HG03460 (cell line): Measurements from ENCODE around the gene WNT3.
"Not testable (repeated sequence)": the region's sequence is repeated elsewhere in the genome, so short reads cannot be mapped to it uniquely, and the experiment has no call there.

Source experiments
- ATAC-seq: cut with Tn5 transposase; IDR thresholded peaks from one replicate; pipeline ENCODE4 v1.9.1; 2021; ENCODE audit not compliant: unreplicated experiment

WNT3 gene

GRCh38 chr17:46818316-46818928 lies at the start of gene WNT3:
TSS of gene WNT3 (minus strand) at chr17:46818692. CDS start at chr17:46818597, 95 bp downstream.
- ATAC-seq = no peak

GRCh38 chr17:46866747-46867146 lies 48.3 kb upstream of the WNT3 start:
- ATAC-seq = no peak

GRCh38 chr17:46866325-46866724 lies 47.8 kb upstream of the WNT3 start:
- no peak for ATAC-seq

GRCh38 chr17:46865100-46865499 lies 46.6 kb upstream of the WNT3 start:
- no peak for ATAC-seq

GRCh38 chr17:46863383-46864121 lies 45.1 kb upstream of the WNT3 start:
- ATAC-seq = no peak

GRCh38 chr17:46862949-46863348 lies 44.5 kb upstream of the WNT3 start:
- ATAC-seq = no peak

- ATAC-seq = no peak
These were observed 41.5 kb upstream of the WNT3 start for GRCh38 chr17:46859996-46860395.

- no peak for ATAC-seq
These were observed 39.1 kb upstream of the WNT3 start for GRCh38 chr17:46857600-46857999.

- ATAC-seq = no peak
These were observed 36.5 kb upstream of the WNT3 start for GRCh38 chr17:46854948-46855347.

- no peak for ATAC-seq
These were observed 36.0 kb upstream of the WNT3 start for GRCh38 chr17:46854515-46854914.

- no peak for ATAC-seq
These were observed 35.5 kb upstream of the WNT3 start for GRCh38 chr17:46853896-46854444.

- ATAC-seq = no peak
These were observed 32.7 kb upstream of the WNT3 start, which contains the start of gene WNT9B for GRCh38 chr17:46851029-46851741. TSS of gene WNT9B (plus strand) at chr17:46851583. CDS start at chr17:46851639, 56 bp downstream.

GRCh38 chr17:46850688-46851028 lies 32.2 kb upstream of the WNT3 start:
- ATAC-seq = no peak

- no peak for ATAC-seq
These were observed 30.0 kb upstream of the WNT3 start for GRCh38 chr17:46848534-46848933.

GRCh38 chr17:46847204-46848191 lies 29.0 kb upstream of the WNT3 start:
- ATAC-seq = no peak

GRCh38 chr17:46842835-46843234 lies 24.3 kb upstream of the WNT3 start:
- no peak for ATAC-seq

GRCh38 chr17:46841561-46842379 lies 23.3 kb upstream of the WNT3 start:
- ATAC-seq = no peak

- ATAC-seq = not testable (repeated sequence)
These were observed 22.1 kb upstream of the WNT3 start for GRCh38 chr17:46840596-46840995.

- ATAC-seq = no peak
These were observed 20.7 kb upstream of the WNT3 start for GRCh38 chr17:46839211-46839610.

GRCh38 chr17:46837521-46837920 lies 19.0 kb upstream of the WNT3 start:
- ATAC-seq = no peak
